A549 (cell line): ENCODE data around the gene ATP2A2.

Source experiments
- CEBPB ChIP-seq, 2 experiments: fragments of >200 bp in 1 of 2; sonication (Bioruptor Twin) in 1 of 2; formaldehyde crosslinking in 1 of 2; IDR thresholded peaks; 2 replicates each; pipeline ENCODE4 v1.6.1; 2012 to 2016
- HEYL ChIP-seq: fragments of 250-450 bp; sonication (Bioruptor Pico); IDR thresholded peaks from 2 replicates; pipeline ENCODE4 v1.8.0; 2021; ENCODE audit warnings: mild to moderate bottlenecking, moderate library complexity
- PHF8 ChIP-seq: fragments of 200-600 bp; sonication (generic); IDR thresholded peaks from 2 replicates; pipeline ENCODE4 v1.6.1; 2016; ENCODE audit warnings: low read depth, mild to moderate bottlenecking, antibody characterized with exemption, moderate library complexity, borderline replicate concordance
- RAD21 ChIP-seq, 2 experiments: fragments of >200 bp in 1 of 2; sonication (Bioruptor Twin) in 1 of 2; formaldehyde crosslinking in 1 of 2; IDR thresholded peaks in 1 of 2; conservative IDR thresholded peaks in 1 of 2; 2 replicates in 1 of 2; 3 replicates in 1 of 2; pipeline ENCODE4 v1.6.1; 2012 to 2018; ENCODE audit warnings: inconsistent platforms in 1 of 2
- RNF2 ChIP-seq: fragments of 200-600 bp; sonication (generic); IDR thresholded peaks from 2 replicates; pipeline ENCODE4 v1.6.1; 2016; ENCODE audit warnings: low read depth, mild to moderate bottlenecking, antibody characterized with exemption, moderate library complexity, borderline replicate concordance
- TF ChIP-seq, protein P1 (sequence below): IDR thresholded peaks from 2 replicates; pipeline ENCODE4 v1.6.1; 2012; ENCODE audit warnings: low read depth, borderline replicate concordance
- TF ChIP-seq, protein P2 (sequence below): fragments of >200 bp; sonication (Bioruptor Twin); formaldehyde crosslinking; IDR thresholded peaks from 3 replicates; pipeline ENCODE4 v1.5.1; 2016

DNA sequence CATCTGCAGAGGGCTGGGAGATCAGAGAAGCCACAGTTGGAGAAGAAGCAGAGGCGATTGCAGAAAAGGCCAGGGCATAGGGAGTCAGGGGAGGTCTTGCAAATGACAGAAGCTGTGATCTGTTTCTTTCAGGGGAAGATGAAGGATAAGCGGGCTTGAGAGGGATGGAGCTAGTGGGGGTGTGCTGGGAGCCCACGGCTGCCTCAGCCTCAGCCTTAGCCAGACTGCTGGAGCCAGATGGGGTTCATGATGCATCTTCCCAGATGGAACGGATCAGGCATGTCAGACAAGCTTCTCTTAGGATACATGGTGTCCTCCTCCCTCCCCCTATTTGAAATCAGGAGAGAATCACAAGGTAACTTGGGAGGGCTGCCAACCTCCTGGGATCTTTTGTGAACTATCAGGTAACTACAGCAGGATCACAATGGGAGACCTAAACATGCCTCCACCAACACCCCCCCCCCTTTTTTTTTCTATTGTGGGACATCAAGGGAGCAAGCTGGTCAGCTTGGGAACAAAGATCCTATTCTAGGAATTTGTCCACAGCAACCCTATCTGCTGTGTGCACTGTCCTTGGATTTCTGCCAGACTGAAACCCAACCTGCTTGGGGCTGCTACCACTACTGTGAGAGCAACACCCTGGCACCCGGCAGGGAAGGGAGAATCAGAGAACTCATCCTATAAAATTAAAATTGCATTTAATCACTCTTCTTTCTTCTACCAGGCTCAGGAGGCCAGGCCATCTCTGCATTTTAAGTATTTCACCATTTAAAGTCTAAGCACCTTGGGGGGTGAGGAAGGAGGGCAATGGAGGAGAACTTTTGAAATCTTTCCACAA lies 10.7 kb upstream of the ATP2A2 start:
- TF ChIP-seq, protein P1, sequence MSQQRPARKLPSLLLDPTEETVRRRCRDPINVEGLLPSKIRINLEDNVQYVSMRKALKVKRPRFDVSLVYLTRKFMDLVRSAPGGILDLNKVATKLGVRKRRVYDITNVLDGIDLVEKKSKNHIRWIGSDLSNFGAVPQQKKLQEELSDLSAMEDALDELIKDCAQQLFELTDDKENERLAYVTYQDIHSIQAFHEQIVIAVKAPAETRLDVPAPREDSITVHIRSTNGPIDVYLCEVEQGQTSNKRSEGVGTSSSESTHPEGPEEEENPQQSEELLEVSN = no peak
- TF ChIP-seq, protein P2, sequence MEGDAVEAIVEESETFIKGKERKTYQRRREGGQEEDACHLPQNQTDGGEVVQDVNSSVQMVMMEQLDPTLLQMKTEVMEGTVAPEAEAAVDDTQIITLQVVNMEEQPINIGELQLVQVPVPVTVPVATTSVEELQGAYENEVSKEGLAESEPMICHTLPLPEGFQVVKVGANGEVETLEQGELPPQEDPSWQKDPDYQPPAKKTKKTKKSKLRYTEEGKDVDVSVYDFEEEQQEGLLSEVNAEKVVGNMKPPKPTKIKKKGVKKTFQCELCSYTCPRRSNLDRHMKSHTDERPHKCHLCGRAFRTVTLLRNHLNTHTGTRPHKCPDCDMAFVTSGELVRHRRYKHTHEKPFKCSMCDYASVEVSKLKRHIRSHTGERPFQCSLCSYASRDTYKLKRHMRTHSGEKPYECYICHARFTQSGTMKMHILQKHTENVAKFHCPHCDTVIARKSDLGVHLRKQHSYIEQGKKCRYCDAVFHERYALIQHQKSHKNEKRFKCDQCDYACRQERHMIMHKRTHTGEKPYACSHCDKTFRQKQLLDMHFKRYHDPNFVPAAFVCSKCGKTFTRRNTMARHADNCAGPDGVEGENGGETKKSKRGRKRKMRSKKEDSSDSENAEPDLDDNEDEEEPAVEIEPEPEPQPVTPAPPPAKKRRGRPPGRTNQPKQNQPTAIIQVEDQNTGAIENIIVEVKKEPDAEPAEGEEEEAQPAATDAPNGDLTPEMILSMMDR = no peak
- no peak for TF ChIP-seq RAD21 (conservative IDR thresholded peaks at IDR 0.05 in 1 of 2, IDR thresholded peaks at IDR 0.05 in 1 of 2)
- TF ChIP-seq HEYL (CRISPR knock-in tag) = no peak
- no peak for TF ChIP-seq RNF2
- no peak for TF ChIP-seq PHF8
- TF ChIP-seq CEBPB (IDR thresholded peaks at IDR 0.05) = no peak
